ENCODE data around the gene THBS3. TPM values are rescaled to one million over a fixed set of nuclear protein-coding genes. Genes with fewer than 3 reads are reported as not detected.
"Not testable (repeated sequence)": the region's sequence is repeated elsewhere in the genome, so short reads cannot be mapped to it uniquely, and the experiment has no call there.

The THBS3 gene
- total and polyA plus RNA-seq, 5 donors = 16.5 to 33.4 (median 19.6) TPM

GRCh38 chr1:155250633-155251449 lies 43.1 kb upstream of the THBS3 start:
- Histone ChIP-seq H3K4me1 (ENCODE audit: control insufficient read depth, insufficient read depth, low read length) (peaks cover 9% of the 10 kb centered on the region), H3K4me3 (ENCODE audit: low read length) (no peak overlapping the region)

GRCh38 chr1:155250246-155250632 lies 42.5 kb upstream of the THBS3 start:
- Histone ChIP-seq H3K4me3 (ENCODE audit: low read length) (no peak overlapping the region), H3K27me3 (ENCODE audit: control insufficient read depth, insufficient read depth) (no peaks in the 10 kb centered on the region), H3K4me1 (ENCODE audit: control insufficient read depth, insufficient read depth, low read length) (peaks cover 9% of the 10 kb centered on the region), H3K27ac (ENCODE audit: low read length) (no peak overlapping the region), H3K9me3 (ENCODE audit: control insufficient read depth, low read length) (no peaks in the 10 kb centered on the region)
- peak in 1 of 3 donors; percentile 58 for DNase-seq
- 27% methylated on average over 28 of the region's 28 CpGs for WGBS
- intact Hi-C loops (cut with DNase I) = loop anchor here in 2 of 4 donors (5.0 to 10.0 kb wide), 3 partner anchors 72 to 345 kb away; partner anchors contain the start of gene RUSC1 (in 2 of the 2)
- ATAC-seq = peak; percentile 0 to 1

More at GRCh38 chr1:155250633-155251449, 43.1 kb upstream of the THBS3 start:
- ATAC-seq (peak; percentile 78 to 81), DNase-seq (peak; percentile 93 to 97 (median 97))
- intact Hi-C loops (cut with DNase I) = loop anchor here in 2 of 4 donors (5.0 to 10.0 kb wide), 3 partner anchors 71 to 344 kb away; partner anchors contain the start of gene RUSC1 (in 2 of the 2)
- H3K27me3 ChIP-seq (ENCODE audit: control insufficient read depth, insufficient read depth) = no peaks in the 10 kb centered on the region
- no peaks in the 10 kb centered on the region for H3K9me3 ChIP-seq (ENCODE audit: control insufficient read depth, low read length)
- no peak overlapping the region for H3K27ac ChIP-seq (ENCODE audit: low read length)
- 14% methylated on average over 23 of the region's 23 CpGs for WGBS

- DNase-seq (peak in 1 of 3 donors; percentile 68), ATAC-seq (no peak)
- 80% methylated on average over 26 of the region's 26 CpGs for WGBS
- H3K4me1 ChIP-seq (ENCODE audit: control insufficient read depth, insufficient read depth, low read length) = peaks cover 4% of the 10 kb centered on the region
- no peak overlapping the region for H3K27ac ChIP-seq (ENCODE audit: low read length)
- intact Hi-C loops (cut with DNase I) = no loop called here
- H3K27me3 ChIP-seq (ENCODE audit: control insufficient read depth, insufficient read depth) = no peaks in the 10 kb centered on the region
- no peaks in the 10 kb centered on the region for H3K9me3 ChIP-seq (ENCODE audit: control insufficient read depth, low read length)
- H3K4me3 ChIP-seq (ENCODE audit: low read length) = no peak overlapping the region
Measured at GRCh38 chr1:155247667-155248553, 40.2 kb upstream of the THBS3 start.

- H3K27ac ChIP-seq (ENCODE audit: low read length); DNase-seq; intact Hi-C loops (cut with DNase I); H3K4me3 ChIP-seq (ENCODE audit: low read length); H3K27me3 ChIP-seq (ENCODE audit: control insufficient read depth, insufficient read depth); H3K9me3 ChIP-seq (ENCODE audit: control insufficient read depth, low read length); ATAC-seq; H3K4me1 ChIP-seq (ENCODE audit: control insufficient read depth, insufficient read depth, low read length): not testable (repeated sequence)
- 96% methylated on average over 3 of the region's 3 CpGs for WGBS
Measured at GRCh38 chr1:155246796-155247195, 39.1 kb upstream of the THBS3 start.

- intact Hi-C loops (cut with DNase I) = no loop called here
- H3K4me3 ChIP-seq (ENCODE audit: low read length) = peak overlapping the region; percentile 46
Measured at GRCh38 chr1:155245163-155245524, 37.4 kb upstream of the THBS3 start.

GRCh38 chr1:155244368-155245162 lies 36.9 kb upstream of the THBS3 start:
- H3K4me1 ChIP-seq (ENCODE audit: control insufficient read depth, insufficient read depth, low read length) = peaks cover 3% of the 10 kb centered on the region
- WGBS = under 1% methylated on average over 53 of the region's 53 CpGs
- peak overlapping the region; percentile 53 for H3K4me3 ChIP-seq (ENCODE audit: low read length)
- peak; percentile 97 to 98 (median 98) for DNase-seq
- ATAC-seq = peak; percentile 95 to 96
- peak overlapping the region; percentile 82 for H3K27ac ChIP-seq (ENCODE audit: low read length)
- intact Hi-C loops (cut with DNase I) = no loop called here
- no peaks in the 10 kb centered on the region for H3K27me3 ChIP-seq (ENCODE audit: control insufficient read depth, insufficient read depth)
- H3K9me3 ChIP-seq (ENCODE audit: control insufficient read depth, low read length) = no peaks in the 10 kb centered on the region

More at GRCh38 chr1:155245163-155245524, 37.4 kb upstream of the THBS3 start:
- ATAC-seq = no peak
- Histone ChIP-seq H3K9me3 (ENCODE audit: control insufficient read depth, low read length) (no peaks in the 10 kb centered on the region), H3K27ac (ENCODE audit: low read length) (peak overlapping the region; percentile 69), H3K4me1 (ENCODE audit: control insufficient read depth, insufficient read depth, low read length) (peaks cover 3% of the 10 kb centered on the region), H3K27me3 (ENCODE audit: control insufficient read depth, insufficient read depth) (no peaks in the 10 kb centered on the region)
- DNase-seq = no peak
- 67% methylated on average over 8 of the region's 8 CpGs for WGBS

- intact Hi-C loops (cut with DNase I) = no loop called here
- DNase-seq = no peak
- Histone ChIP-seq H3K4me1 (ENCODE audit: control insufficient read depth, insufficient read depth, low read length) (peaks cover 3% of the 10 kb centered on the region), H3K4me3 (ENCODE audit: low read length) (no peak overlapping the region), H3K27ac (ENCODE audit: low read length) (peak overlapping the region; percentile 82), H3K27me3 (ENCODE audit: control insufficient read depth, insufficient read depth) (no peaks in the 10 kb centered on the region), H3K9me3 (ENCODE audit: control insufficient read depth, low read length) (no peaks in the 10 kb centered on the region)
- no peak for ATAC-seq
- 81% methylated on average over 3 of the region's 3 CpGs for WGBS
Measured at GRCh38 chr1:155242805-155243358, 35.2 kb upstream of the THBS3 start.

- no peaks in the 10 kb centered on the region for H3K27me3 ChIP-seq (ENCODE audit: control insufficient read depth, insufficient read depth)
- DNase-seq (no peak), ATAC-seq (no peak)
- no peak overlapping the region for H3K27ac ChIP-seq (ENCODE audit: low read length)
- 64% methylated on average over 4 of the region's 4 CpGs for WGBS
- no peak overlapping the region for H3K4me3 ChIP-seq (ENCODE audit: low read length)
- H3K9me3 ChIP-seq (ENCODE audit: control insufficient read depth, low read length) = no peaks in the 10 kb centered on the region
- intact Hi-C loops (cut with DNase I) = no loop called here
- peaks cover 3% of the 10 kb centered on the region for H3K4me1 ChIP-seq (ENCODE audit: control insufficient read depth, insufficient read depth, low read length)
Measured at GRCh38 chr1:155241841-155242264, 34.2 kb upstream of the THBS3 start.

GRCh38 chr1:155241069-155241679 lies 33.5 kb upstream of the THBS3 start:
- WGBS = 21% methylated on average over 4 of the region's 4 CpGs
- Histone ChIP-seq H3K9me3 (ENCODE audit: control insufficient read depth, low read length) (no peaks in the 10 kb centered on the region), H3K27me3 (ENCODE audit: control insufficient read depth, insufficient read depth) (no peaks in the 10 kb centered on the region), H3K4me3 (ENCODE audit: low read length) (peak overlapping the region; percentile 45), H3K27ac (ENCODE audit: low read length) (no peak overlapping the region), H3K4me1 (ENCODE audit: control insufficient read depth, insufficient read depth, low read length) (peaks cover 3% of the 10 kb centered on the region)
- peak; percentile 34 to 35 for ATAC-seq
- intact Hi-C loops (cut with DNase I) = no loop called here
- DNase-seq = peak in 2 of 3 donors; percentile 54 to 70

- Histone ChIP-seq H3K27me3 (ENCODE audit: control insufficient read depth, insufficient read depth) (no peaks in the 10 kb centered on the region), H3K27ac (ENCODE audit: low read length) (no peak overlapping the region), H3K4me3 (ENCODE audit: low read length) (no peak overlapping the region), H3K4me1 (ENCODE audit: control insufficient read depth, insufficient read depth, low read length) (peaks cover 3% of the 10 kb centered on the region), H3K9me3 (ENCODE audit: control insufficient read depth, low read length) (no peaks in the 10 kb centered on the region)
- WGBS = 71% methylated on average over 5 of the region's 5 CpGs
- intact Hi-C loops (cut with DNase I) = no loop called here
- DNase-seq (no peak), ATAC-seq (no peak)
Measured at GRCh38 chr1:155236451-155236850, 28.8 kb upstream of the THBS3 start.

Measured in right cardiac atrium (tissue), 5 donors.